ENCODE results near the gene CES4A.

CES4A gene

DNA sequence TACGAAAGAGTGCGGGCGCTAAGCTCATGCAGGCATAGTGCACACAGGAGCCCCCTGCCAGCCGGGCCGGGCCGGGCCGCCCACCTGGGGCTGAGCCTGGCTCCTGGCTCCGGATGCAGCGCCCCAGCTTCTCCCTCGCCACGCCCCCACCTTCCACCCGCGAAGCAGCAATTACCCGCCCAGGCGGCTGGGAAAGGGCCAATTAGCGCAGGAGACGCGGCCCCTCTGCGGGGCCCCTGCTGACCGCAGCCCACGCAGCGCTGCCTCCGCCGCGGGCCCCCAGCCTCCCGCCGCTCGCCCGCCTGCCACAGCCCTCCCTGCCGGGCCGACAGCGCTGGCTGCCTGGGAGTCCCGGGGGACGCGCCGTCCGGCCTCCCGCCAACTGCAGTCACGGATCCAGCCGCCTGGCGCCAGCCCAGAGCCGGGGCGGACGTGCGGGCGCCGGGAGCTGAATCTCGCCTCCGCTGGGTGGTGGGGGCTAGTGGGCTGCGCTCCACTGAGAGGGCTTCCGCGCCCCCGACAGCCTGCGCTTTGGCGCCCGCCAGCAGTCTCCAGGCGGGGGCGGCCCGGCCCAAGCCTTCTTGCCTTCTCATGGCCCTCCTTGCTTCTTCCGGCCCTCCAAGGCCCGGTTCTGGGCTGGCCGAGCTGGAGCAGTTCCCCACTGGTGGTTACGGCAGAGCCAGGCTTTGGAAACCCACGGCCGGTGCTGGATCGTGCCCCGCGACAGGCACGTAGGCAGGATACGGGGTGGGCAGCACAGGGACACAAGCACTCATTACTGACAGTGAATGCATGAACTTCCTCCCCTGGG, 25.6 kb downstream of the CES4A start (continued):
- TF ChIP-seq HOXD13 (CRISPR knock-in tag; IDR thresholded peaks at IDR 0.05; ENCODE audit: borderline replicate concordance) = no peak
- TF ChIP-seq REPIN1 (tag by site-specific recombination; IDR thresholded peaks at IDR 0.05; ENCODE audit: low read depth) = no peak
- TF ChIP-seq EGR2 (tag by site-specific recombination; IDR thresholded peaks at IDR 0.05; ENCODE audit: low read depth) = peak; percentile 89
- TF ChIP-seq ZNF175 (tag by site-specific recombination; IDR thresholded peaks at IDR 0.05) = no peak
- 0 out of 2 replicates have a peak, but pooled peaks have one; percentile 27 for TF ChIP-seq KLF8 (tag by site-specific recombination; IDR thresholded peaks at IDR 0.05)
- TF ChIP-seq, protein P1, sequence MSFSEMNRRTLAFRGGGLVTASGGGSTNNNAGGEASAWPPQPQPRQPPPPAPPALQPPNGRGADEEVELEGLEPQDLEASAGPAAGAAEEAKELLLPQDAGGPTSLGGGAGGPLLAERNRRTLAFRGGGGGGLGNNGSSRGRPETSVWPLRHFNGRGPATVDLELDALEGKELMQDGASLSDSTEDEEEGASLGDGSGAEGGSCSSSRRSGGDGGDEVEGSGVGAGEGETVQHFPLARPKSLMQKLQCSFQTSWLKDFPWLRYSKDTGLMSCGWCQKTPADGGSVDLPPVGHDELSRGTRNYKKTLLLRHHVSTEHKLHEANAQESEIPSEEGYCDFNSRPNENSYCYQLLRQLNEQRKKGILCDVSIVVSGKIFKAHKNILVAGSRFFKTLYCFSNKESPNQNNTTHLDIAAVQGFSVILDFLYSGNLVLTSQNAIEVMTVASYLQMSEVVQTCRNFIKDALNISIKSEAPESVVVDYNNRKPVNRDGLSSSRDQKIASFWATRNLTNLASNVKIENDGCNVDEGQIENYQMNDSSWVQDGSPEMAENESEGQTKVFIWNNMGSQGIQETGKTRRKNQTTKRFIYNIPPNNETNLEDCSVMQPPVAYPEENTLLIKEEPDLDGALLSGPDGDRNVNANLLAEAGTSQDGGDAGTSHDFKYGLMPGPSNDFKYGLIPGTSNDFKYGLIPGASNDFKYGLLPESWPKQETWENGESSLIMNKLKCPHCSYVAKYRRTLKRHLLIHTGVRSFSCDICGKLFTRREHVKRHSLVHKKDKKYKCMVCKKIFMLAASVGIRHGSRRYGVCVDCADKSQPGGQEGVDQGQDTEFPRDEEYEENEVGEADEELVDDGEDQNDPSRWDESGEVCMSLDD (tag by site-specific recombination; IDR thresholded peaks at IDR 0.05) = no peak
- no peak for TF ChIP-seq ZNF350 (tag by site-specific recombination; IDR thresholded peaks at IDR 0.05)
- TF ChIP-seq ZNF623 (tag by site-specific recombination; IDR thresholded peaks at IDR 0.05) = no peak
- TF ChIP-seq, protein P2, sequence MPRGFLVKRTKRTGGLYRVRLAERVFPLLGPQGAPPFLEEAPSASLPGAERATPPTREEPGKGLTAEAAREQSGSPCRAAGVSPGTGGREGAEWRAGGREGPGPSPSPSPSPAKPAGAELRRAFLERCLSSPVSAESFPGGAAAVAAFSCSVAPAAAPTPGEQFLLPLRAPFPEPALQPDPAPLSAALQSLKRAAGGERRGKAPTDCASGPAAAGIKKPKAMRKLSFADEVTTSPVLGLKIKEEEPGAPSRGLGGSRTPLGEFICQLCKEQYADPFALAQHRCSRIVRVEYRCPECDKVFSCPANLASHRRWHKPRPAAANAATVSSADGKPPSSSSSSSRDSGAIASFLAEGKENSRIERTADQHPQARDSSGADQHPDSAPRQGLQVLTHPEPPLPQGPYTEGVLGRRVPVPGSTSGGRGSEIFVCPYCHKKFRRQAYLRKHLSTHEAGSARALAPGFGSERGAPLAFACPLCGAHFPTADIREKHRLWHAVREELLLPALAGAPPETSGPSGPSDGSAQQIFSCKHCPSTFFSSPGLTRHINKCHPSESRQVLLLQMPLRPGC (tag by site-specific recombination; IDR thresholded peaks at IDR 0.05) = no peak
- peak; percentile 97 for TF ChIP-seq ZNF394 (tag by site-specific recombination; IDR thresholded peaks at IDR 0.05; ENCODE audit: borderline replicate concordance)
- TF ChIP-seq, protein P3, sequence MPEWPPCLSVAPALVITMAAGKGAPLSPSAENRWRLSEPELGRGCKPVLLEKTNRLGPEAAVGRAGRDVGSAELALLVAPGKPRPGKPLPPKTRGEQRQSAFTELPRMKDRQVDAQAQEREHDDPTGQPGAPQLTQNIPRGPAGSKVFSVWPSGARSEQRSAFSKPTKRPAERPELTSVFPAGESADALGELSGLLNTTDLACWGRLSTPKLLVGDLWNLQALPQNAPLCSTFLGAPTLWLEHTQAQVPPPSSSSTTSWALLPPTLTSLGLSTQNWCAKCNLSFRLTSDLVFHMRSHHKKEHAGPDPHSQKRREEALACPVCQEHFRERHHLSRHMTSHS (tag by site-specific recombination; IDR thresholded peaks at IDR 0.05) = no peak
- TF ChIP-seq GLI2 (tag by site-specific recombination; IDR thresholded peaks at IDR 0.05; ENCODE audit: borderline replicate concordance, low read depth) = no peak
- TF ChIP-seq SCRT2 (tag by site-specific recombination; IDR thresholded peaks at IDR 0.05) = no peak
- TF ChIP-seq, protein P4, sequence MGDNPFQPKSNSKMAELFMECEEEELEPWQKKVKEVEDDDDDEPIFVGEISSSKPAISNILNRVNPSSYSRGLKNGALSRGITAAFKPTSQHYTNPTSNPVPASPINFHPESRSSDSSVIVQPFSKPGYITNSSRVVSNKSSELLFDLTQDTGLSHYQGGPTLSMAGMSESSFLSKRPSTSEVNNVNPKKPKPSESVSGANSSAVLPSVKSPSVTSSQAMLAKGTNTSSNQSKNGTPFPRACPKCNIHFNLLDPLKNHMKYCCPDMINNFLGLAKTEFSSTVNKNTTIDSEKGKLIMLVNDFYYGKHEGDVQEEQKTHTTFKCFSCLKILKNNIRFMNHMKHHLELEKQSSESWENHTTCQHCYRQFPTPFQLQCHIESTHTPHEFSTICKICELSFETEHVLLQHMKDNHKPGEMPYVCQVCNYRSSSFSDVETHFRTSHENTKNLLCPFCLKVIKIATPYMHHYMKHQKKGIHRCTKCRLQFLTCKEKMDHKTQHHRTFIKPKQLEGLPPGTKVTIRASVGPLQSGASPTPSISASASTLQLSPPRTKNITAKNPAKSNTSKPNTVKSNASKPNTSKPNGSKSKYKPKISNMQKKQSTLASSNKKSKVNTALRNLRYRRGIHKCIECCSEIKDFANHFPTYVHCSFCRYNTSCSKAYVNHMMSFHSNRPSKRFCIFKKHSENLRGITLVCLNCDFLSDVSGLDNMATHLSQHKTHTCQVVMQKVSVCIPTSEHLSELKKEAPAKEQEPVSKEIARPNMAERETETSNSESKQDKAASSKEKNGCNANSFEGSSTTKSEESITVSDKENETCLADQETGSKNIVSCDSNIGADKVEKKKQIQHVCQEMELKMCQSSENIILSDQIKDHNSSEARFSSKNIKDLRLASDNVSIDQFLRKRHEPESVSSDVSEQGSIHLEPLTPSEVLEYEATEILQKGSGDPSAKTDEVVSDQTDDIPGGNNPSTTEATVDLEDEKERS (tag by site-specific recombination; IDR thresholded peaks at IDR 0.05) = no peak
- TF ChIP-seq, protein P5, sequence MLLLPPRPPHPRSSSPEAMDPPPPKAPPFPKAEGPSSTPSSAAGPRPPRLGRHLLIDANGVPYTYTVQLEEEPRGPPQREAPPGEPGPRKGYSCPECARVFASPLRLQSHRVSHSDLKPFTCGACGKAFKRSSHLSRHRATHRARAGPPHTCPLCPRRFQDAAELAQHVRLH (tag by site-specific recombination; IDR thresholded peaks at IDR 0.05) = no peak
- no peak for TF ChIP-seq ZNF76 (tag by site-specific recombination; IDR thresholded peaks at IDR 0.05; ENCODE audit: borderline replicate concordance, low read depth)
- TF ChIP-seq ZNF677 (tag by site-specific recombination; IDR thresholded peaks at IDR 0.05) = 0 out of 2 replicates have a peak, but pooled peaks have one; percentile 37
- TF ChIP-seq FEZF1 (tag by site-specific recombination; IDR thresholded peaks at IDR 0.05) = no peak; the same call in 1 of the 2 replicates
- no peak for TF ChIP-seq ZNF221 (tag by site-specific recombination; IDR thresholded peaks at IDR 0.05; ENCODE audit: borderline replicate concordance)
- no peak for TF ChIP-seq ZNF707 (tag by site-specific recombination; IDR thresholded peaks at IDR 0.05)
- TF ChIP-seq, protein P6, sequence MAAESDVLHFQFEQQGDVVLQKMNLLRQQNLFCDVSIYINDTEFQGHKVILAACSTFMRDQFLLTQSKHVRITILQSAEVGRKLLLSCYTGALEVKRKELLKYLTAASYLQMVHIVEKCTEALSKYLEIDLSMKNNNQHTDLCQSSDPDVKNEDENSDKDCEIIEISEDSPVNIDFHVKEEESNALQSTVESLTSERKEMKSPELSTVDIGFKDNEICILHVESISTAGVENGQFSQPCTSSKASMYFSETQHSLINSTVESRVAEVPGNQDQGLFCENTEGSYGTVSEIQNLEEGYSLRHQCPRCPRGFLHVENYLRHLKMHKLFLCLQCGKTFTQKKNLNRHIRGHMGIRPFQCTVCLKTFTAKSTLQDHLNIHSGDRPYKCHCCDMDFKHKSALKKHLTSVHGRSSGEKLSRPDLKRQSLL (tag by site-specific recombination; IDR thresholded peaks at IDR 0.05) = no peak; the same call in 1 of the 2 replicates
- peak; percentile 86 for TF ChIP-seq ZBTB8A (tag by site-specific recombination; IDR thresholded peaks at IDR 0.05)
- no peak for TF ChIP-seq ZNF664 (tag by site-specific recombination; IDR thresholded peaks at IDR 0.05)
- no peak for TF ChIP-seq SALL2 (tag by site-specific recombination; IDR thresholded peaks at IDR 0.05; ENCODE audit: borderline replicate concordance)
- TF ChIP-seq, protein P7, sequence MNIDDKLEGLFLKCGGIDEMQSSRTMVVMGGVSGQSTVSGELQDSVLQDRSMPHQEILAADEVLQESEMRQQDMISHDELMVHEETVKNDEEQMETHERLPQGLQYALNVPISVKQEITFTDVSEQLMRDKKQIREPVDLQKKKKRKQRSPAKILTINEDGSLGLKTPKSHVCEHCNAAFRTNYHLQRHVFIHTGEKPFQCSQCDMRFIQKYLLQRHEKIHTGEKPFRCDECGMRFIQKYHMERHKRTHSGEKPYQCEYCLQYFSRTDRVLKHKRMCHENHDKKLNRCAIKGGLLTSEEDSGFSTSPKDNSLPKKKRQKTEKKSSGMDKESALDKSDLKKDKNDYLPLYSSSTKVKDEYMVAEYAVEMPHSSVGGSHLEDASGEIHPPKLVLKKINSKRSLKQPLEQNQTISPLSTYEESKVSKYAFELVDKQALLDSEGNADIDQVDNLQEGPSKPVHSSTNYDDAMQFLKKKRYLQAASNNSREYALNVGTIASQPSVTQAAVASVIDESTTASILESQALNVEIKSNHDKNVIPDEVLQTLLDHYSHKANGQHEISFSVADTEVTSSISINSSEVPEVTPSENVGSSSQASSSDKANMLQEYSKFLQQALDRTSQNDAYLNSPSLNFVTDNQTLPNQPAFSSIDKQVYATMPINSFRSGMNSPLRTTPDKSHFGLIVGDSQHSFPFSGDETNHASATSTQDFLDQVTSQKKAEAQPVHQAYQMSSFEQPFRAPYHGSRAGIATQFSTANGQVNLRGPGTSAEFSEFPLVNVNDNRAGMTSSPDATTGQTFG (tag by site-specific recombination; IDR thresholded peaks at IDR 0.05; ENCODE audit: borderline replicate concordance) = no peak
- no peak; the same call in 1 of the 2 replicates for TF ChIP-seq ZEB2 (tag by site-specific recombination; IDR thresholded peaks at IDR 0.05)

All from HEK293 (cell line).